GM19193 (cell line): ENCODE measurements around the gene FAM210B.

Experiments used
- POLR2A ChIP-seq: IDR thresholded peaks from 4 replicates; pipeline ENCODE4 v1.6.1; 2011; ENCODE audit not compliant: insufficient read depth, insufficient read length; ENCODE audit errors: extremely low read depth

The FAM210B gene

DNA sequence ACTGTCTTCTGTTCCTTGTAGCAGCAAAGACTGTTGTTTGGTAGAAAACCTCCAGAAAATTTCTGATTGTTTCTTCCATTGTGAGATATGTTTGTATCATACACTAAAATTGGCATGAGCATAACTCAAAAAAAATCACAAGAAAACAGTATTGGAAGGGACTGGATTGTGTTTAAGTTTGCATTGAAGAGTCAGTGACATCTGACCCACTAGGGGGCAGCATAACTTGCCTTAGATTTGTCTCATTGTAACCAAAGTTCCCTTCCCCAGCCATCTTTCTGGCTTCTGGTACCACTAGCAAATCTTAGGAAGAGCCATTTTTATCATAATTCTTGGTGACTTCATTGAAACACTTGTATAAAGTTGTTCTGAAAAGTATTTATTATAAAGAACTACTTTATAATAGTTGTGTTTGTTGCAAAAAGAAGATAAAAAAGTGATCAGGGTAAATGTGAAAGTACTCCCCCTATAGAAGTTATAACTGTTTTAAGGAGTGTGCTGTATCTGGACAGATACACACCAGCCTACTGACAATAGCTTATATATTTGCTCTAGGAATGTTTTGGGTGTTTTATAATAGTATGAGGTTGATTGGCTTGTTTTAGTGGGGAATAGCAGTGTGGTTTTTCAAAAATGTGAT, 41.3 kb downstream of the FAM210B start:
- no peak for TF ChIP-seq POLR2A

DNA sequence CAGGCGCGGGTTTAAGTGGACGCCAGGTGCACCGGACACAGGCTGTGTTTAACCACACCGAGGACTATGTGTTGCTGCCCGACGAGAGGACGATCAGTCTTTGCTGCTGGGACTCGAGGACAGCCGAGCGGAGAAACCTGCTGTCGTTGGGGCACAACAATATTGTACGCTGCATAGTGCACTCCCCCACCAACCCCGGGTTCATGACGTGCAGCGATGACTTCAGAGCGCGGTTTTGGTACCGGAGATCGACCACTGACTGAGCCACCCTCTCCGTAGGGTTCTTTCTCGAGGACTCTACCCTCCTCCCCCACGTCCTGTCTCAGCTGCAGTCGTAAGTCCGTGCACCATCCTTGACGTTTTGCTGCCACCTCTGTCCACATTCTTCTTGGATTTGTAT, 44.7 kb downstream of the FAM210B start:
- no peak for TF ChIP-seq POLR2A

DNA sequence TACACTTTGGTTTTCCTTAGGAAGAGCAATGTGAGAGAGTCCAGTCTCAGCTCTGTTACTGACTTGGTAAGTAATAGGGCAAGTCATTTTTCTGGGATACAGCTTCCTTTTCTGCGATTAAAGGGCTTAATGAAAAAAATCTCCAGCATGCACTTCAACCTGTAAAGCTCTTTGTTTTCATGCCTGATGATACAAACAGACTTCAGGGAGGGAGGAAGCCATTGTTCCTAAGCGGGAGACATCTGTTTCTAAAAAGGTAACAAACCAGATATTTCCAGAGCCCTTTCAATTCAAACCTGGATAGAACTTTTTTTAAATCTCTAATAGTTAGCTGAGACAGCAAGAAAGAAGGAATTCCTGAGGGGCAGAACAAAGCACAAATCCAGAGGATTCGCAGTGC, 48.1 kb downstream of the FAM210B start:
- TF ChIP-seq POLR2A: no peak

- no peak for TF ChIP-seq POLR2A
Observed at GRCh38 chr20:56409521-56409920, 50.7 kb downstream of the FAM210B start.

DNA sequence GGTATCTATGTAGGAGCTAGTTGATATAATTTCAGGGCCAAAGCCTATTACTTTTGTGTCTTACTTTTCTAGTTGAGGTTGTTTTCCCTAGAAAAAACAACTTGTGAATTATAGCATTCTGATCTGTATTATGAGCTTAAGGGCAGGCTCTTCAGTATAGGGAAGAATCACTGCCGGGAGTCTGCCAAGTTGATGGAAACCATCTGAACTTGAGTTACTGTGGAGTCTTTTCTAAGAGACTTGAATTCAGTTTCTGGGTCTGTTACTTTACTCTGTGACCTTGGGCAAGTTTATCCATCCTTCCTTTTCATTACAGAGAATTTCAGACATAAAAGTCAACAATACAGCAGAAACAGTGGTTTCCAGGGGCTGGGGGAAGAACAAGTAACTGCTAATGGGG, 51.2 kb downstream of the FAM210B start:
- TF ChIP-seq POLR2A: no peak

DNA sequence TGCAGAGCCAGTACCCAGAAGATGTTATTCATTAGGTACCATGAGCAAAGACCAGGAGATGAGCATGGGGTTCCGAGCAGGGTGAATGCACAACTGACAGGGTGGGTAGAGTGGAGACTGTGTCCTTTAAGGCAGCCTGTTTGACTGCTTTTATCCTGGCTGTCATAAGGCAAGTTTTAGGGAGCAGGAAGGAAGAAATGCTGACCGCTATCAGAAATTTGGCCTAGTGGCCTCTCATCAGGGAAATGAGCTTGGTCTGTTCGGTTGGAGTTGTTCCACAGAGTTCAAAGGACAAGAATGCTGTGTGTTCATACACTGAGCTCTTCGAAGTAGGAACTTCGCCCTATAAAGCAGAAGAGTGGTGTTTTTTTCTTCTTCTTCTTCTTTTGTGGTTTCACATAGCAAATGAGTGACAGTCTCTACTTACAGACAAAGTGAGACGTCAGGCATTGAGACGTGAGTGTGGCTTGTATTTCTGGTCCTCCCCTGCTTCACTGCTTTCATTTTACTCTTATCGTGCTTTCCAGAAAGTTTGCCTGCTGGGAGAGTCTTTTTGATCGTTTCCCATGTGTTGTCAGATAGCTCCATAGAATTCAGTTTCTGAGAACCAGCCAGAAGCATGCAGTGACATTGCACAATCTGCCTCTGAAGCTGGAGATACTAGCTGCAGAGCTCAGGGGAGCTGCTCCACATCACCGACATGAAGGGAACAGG, 53.1 kb downstream of the FAM210B start, which contains the start of gene CASS4:
Gene CASS4 (plus strand): TSS at position 502 of the 714 bp plus-strand sequence. CDS start 199 bp downstream, at position 701.
- no peak for TF ChIP-seq POLR2A

- TF ChIP-seq POLR2A: no peak
Observed at GRCh38 chr20:56412473-56412790, 53.7 kb downstream of the FAM210B start.

GRCh38 chr20:56412949-56413348, 54.2 kb downstream of the FAM210B start:
- no peak for TF ChIP-seq POLR2A

DNA sequence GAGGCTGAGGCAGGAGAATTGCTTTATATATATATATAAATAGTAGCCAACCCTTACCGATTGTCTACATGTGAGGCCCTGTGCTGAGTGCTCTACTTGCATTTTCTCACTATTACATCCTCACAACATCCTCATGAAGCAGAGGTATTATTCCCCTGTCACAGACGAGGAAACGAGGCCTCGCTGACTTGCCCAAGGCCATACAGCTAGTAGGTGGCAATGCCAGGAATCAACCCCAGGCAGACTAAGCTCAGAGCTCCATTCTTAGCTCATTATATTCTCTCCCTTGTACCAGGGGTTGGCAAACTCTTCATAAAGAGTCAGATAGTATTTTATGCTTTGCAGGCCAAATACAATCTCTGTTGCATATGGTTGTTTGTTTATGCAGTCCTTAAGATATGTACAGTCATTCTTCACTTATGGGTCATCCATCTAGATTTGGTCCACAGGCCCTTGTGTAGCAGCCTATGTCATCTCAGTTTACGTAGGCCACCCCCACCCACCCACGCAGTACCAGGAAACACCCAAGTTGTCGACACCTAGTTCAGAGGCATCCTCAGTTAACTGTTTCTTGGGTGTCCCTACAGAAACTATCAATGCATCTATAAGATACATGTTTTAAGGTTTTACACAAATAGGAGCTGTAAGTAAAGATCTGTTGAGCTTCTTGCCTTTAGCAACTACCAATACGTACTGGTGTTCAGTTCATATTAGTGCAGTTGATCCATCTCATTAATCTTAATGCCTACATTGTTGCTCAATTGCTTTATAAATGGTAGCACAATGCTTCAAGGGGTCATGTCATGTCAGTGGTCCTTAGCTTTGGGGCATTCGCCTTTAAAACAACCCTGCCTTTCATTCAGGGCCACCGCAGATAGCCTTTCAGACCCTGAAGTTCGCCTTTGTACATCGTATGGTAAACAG, 56.3 kb downstream of the FAM210B start:
- TF ChIP-seq POLR2A: no peak

DNA sequence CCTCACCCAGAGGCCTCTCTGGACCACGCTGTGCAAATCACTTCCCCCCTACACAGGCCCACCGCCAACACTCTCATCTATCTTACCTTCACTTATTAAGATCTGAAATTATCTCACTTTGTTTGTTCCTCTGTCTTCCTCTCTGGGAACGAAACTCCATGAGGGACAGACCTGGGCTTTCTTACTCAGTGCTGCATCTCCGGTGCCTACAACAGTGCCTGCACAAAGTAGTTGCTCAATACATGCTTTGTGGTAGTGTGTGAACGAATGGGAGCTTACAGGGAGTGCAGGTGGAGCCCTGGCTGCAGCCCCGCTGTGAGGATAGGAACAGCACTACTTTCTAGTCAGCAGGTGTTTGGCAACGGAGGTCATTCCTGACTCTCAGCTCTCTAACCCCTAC, 58.6 kb downstream of the FAM210B start:
- no peak for TF ChIP-seq POLR2A

DNA sequence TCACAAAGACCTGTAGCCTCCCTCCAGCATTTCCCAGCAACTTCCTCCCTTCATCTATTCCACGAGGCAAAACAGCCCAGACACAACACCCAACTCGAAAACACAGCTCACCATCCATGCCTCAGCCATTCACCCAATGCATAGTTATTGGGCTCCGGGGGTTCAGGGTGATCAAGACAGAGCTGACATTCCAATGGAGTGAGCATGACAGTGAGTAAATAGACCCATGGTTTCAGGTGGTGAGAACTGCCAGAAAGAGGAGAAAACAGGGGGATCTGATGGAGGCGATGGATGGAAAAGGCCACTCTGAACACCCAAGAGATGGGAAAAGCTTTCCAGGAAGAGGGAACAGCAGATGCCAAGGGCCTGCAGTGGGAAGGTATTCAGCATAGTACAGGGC, 59.1 kb downstream of the FAM210B start:
- no peak for TF ChIP-seq POLR2A
